ENCODE results near the gene CNN3.

CNN3 gene

GRCh38 chr1:94862718-94863117, 64.2 kb downstream of the CNN3 start:
- WGBS (ENCODE audit: insufficient coverage), result no CpG with 5 or more reads among the region's 2 CpGs
- Histone ChIP-seq H3K36me3 (ENCODE audit: control insufficient read depth in 4 of 4, insufficient read depth in 4 of 4, low read length in 3 of 4) (no peaks in the 10 kb centered on the region), H3K4me1 (ENCODE audit: control extremely low read depth in 1 of 4, control insufficient read depth in 4 of 4, insufficient read depth in 4 of 4, low read length in 3 of 4) (peaks cover 0 to 7% (median 0%) of the 10 kb centered on the region in 4 experiments), H3K9me3 (ENCODE audit: control extremely low read depth in 1 of 5, control insufficient read depth in 4 of 5, insufficient read depth in 2 of 5, low read depth in 1 of 5, low read length in 4 of 5) (no peaks in the 10 kb centered on the region), H3K4me3 (ENCODE audit: control insufficient read depth in 1 of 7, extremely low read depth in 1 of 7, insufficient read depth in 4 of 7, low read depth in 2 of 7, low read length in 6 of 7) (no peak overlapping the region), H3K27me3 (replicated peaks in 2 of 5; ENCODE audit: control insufficient read depth in 4 of 5, insufficient read depth in 5 of 5, low read length in 4 of 5) (peaks cover 0 to 14% (median 0%) of the 10 kb centered on the region in 5 experiments), H3K27ac (ENCODE audit: insufficient read depth in 1 of 2, low read depth in 1 of 2, low read length in 2 of 2, poor library complexity in 1 of 2, severe bottlenecking in 2 of 2) (no peak overlapping the region)
- ChIA-PET POLR2A (no interaction called here), CTCF (interaction anchor here (3.7 kb wide), 1 partner anchor 10 kb away, joined by 18 read pairs; no protein-coding TSS in a partner anchor)
- DNase-seq, result no peak

DNA sequence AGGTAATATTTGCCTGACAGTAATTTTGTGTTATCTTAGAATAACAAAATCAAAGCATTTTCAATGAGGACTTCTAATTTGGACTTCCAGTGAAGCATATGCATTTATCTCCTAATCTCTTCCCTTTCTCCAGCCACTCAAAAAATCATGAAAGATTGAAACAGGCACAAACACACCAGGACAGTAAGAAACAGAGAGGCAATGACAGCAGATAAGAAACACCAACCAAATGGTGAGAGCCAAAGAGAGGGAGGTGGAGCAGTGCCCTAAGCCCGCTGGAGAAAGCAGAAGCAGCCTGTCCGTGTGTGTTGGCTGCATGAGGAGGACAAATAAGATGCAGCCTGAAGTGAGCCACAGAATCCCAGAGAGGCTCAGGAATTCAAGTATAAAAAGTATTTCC, 67.7 kb downstream of the CNN3 start:
- peaks cover 0 to 17% (median 1%) of the 10 kb centered on the region in 4 experiments for H3K4me1 ChIP-seq (ENCODE audit: control extremely low read depth in 1 of 4, control insufficient read depth in 4 of 4, insufficient read depth in 4 of 4, low read length in 3 of 4)
- peak in 1 of 3 donors; percentile 9 for DNase-seq
- no peaks in the 10 kb centered on the region for H3K9me3 ChIP-seq (ENCODE audit: control extremely low read depth in 1 of 5, control insufficient read depth in 4 of 5, insufficient read depth in 2 of 5, low read depth in 1 of 5, low read length in 4 of 5)
- POLR2A ChIA-PET, result no interaction called here
- peaks cover 0 to 11% (median 0%) of the 10 kb centered on the region in 5 experiments for H3K27me3 ChIP-seq (replicated peaks in 2 of 5; ENCODE audit: control insufficient read depth in 4 of 5, insufficient read depth in 5 of 5, low read length in 4 of 5)
- WGBS (ENCODE audit: insufficient coverage), result 79% methylated on average over 2 of the region's 2 CpGs
- CTCF ChIA-PET, result interaction anchor here (0.8 to 1.5 kb wide), 4 partner anchors 15 to 184 kb away, joined by 3 to 5 read pairs (median 4); no protein-coding TSS in a partner anchor
- H3K4me3 ChIP-seq (ENCODE audit: control insufficient read depth in 1 of 7, extremely low read depth in 1 of 7, insufficient read depth in 4 of 7, low read depth in 2 of 7, low read length in 6 of 7), result no peak overlapping the region
- no peak overlapping the region for H3K27ac ChIP-seq (ENCODE audit: insufficient read depth in 1 of 2, low read depth in 1 of 2, low read length in 2 of 2, poor library complexity in 1 of 2, severe bottlenecking in 2 of 2)
- H3K36me3 ChIP-seq (ENCODE audit: control insufficient read depth in 4 of 4, insufficient read depth in 4 of 4, low read length in 3 of 4), result no peaks in the 10 kb centered on the region

DNA sequence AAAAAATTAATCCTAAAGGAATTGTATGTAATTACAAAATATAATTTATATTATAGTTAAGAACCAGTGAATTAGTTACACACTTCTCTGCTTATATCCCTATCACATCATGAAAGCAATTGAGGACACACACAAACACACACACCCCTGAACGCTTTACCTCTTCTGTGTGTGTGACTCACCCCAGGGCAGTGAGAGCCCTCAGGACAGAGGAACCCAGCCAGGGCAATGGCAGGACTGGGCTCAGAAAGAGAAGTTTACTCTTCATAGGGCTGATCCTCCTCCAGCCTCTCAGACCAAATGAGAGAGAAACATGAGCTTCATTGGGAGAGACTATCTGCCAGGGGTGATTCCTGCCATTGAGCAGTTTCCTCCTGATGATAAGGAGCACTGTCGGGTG, 68.6 kb downstream of the CNN3 start:
- Histone ChIP-seq H3K4me1 (ENCODE audit: control extremely low read depth in 1 of 4, control insufficient read depth in 4 of 4, insufficient read depth in 4 of 4, low read length in 3 of 4) (peaks cover 0 to 15% (median 1%) of the 10 kb centered on the region in 4 experiments), H3K36me3 (ENCODE audit: control insufficient read depth in 4 of 4, insufficient read depth in 4 of 4, low read length in 3 of 4) (no peaks in the 10 kb centered on the region), H3K27ac (ENCODE audit: insufficient read depth in 1 of 2, low read depth in 1 of 2, low read length in 2 of 2, poor library complexity in 1 of 2, severe bottlenecking in 2 of 2) (no peak overlapping the region), H3K9me3 (ENCODE audit: control extremely low read depth in 1 of 5, control insufficient read depth in 4 of 5, insufficient read depth in 2 of 5, low read depth in 1 of 5, low read length in 4 of 5) (no peaks in the 10 kb centered on the region), H3K27me3 (replicated peaks in 2 of 5; ENCODE audit: control insufficient read depth in 4 of 5, insufficient read depth in 5 of 5, low read length in 4 of 5) (peaks cover 0 to 14% (median 0%) of the 10 kb centered on the region in 5 experiments), H3K4me3 (ENCODE audit: control insufficient read depth in 1 of 7, extremely low read depth in 1 of 7, insufficient read depth in 4 of 7, low read depth in 2 of 7, low read length in 6 of 7) (no peak overlapping the region)
- WGBS (ENCODE audit: insufficient coverage), result no CpG with 5 or more reads among the region's 2 CpGs
- CTCF ChIA-PET, result interaction anchor here (1.1 to 1.6 kb wide), 3 partner anchors 183 to 187 kb away, joined by 3 to 4 read pairs (median 3); no protein-coding TSS in a partner anchor
- POLR2A ChIA-PET, result no interaction called here
- DNase-seq, result peak in 1 of 3 donors; percentile 15

DNA sequence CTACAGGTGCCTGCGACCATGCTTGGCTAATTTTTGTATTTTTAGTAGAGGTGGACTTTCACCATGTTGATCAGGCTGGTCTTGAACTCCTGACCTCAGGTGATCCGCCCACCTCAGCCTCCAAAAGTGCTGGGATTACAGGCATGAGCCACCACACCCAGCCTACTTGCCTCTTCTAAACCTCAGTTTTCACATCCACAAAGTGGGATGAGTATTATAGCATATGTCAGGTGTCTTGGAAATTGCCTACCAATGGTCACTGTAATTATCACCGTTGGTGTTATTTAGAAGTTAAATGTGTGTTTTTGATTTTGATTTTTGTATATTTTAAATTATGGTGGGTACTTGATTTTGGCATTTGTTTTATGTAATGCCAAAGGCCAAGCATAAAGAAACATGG, 70.0 kb downstream of the CNN3 start:
- Histone ChIP-seq H3K4me3 (ENCODE audit: control insufficient read depth in 1 of 7, extremely low read depth in 1 of 7, insufficient read depth in 4 of 7, low read depth in 2 of 7, low read length in 6 of 7) (no peak overlapping the region), H3K27me3 (replicated peaks in 2 of 5; ENCODE audit: control insufficient read depth in 4 of 5, insufficient read depth in 5 of 5, low read length in 4 of 5) (peaks cover 0 to 14% (median 0%) of the 10 kb centered on the region in 5 experiments), H3K36me3 (ENCODE audit: control insufficient read depth in 4 of 4, insufficient read depth in 4 of 4, low read length in 3 of 4) (no peaks in the 10 kb centered on the region), H3K27ac (ENCODE audit: insufficient read depth in 1 of 2, low read depth in 1 of 2, low read length in 2 of 2, poor library complexity in 1 of 2, severe bottlenecking in 2 of 2) (no peak overlapping the region), H3K9me3 (ENCODE audit: control extremely low read depth in 1 of 5, control insufficient read depth in 4 of 5, insufficient read depth in 2 of 5, low read depth in 1 of 5, low read length in 4 of 5) (no peaks in the 10 kb centered on the region), H3K4me1 (ENCODE audit: control extremely low read depth in 1 of 4, control insufficient read depth in 4 of 4, insufficient read depth in 4 of 4, low read length in 3 of 4) (peaks cover 0 to 12% (median 1%) of the 10 kb centered on the region in 4 experiments)
- ChIA-PET POLR2A (no interaction called here), CTCF (interaction anchor here (1.0 to 6.8 kb wide), 4 partner anchors 17 to 188 kb away, joined by 4 to 80 read pairs (median 39); no protein-coding TSS in a partner anchor)
- WGBS (ENCODE audit: insufficient coverage), result 100% methylated on average over 1 of the region's 3 CpGs
- DNase-seq, result no peak

GRCh38 chr1:94856004-94856403, 70.9 kb downstream of the CNN3 start:
- H3K27ac ChIP-seq (ENCODE audit: insufficient read depth in 1 of 2, low read depth in 1 of 2, low read length in 2 of 2, poor library complexity in 1 of 2, severe bottlenecking in 2 of 2), result no peak overlapping the region
- no CpG with 5 or more reads among the region's 5 CpGs for WGBS (ENCODE audit: insufficient coverage)

DNA sequence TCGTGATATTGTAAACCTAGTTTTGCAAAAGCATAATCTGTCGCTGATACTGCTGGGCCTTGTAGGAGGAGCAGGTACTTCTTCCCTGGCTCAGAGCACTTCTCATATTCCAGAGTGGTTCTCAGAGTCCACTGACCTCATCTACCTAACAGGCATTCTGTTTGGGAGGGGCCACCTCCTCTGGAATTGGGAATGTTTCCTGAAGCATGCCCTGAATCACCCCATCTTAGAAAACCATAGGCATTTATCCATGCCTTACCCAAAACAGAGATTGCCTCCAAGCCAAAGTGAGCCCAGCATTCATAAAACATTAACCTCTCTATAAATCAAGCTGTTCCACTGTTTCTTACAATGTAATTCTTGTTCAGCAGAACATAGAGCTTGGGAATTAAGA, 71.6 kb downstream of the CNN3 start:
- ChIA-PET CTCF (interaction anchor here (0.7 to 6.8 kb wide), 18 partner anchors 9 to 200 kb away, joined by 3 to 80 read pairs (median 4); no protein-coding TSS in a partner anchor), POLR2A (interaction anchor here (1.3 kb wide), 1 partner anchor 18 kb away, joined by 5 read pairs; no protein-coding TSS in a partner anchor)
- Histone ChIP-seq H3K4me1 (ENCODE audit: control extremely low read depth in 1 of 4, control insufficient read depth in 4 of 4, insufficient read depth in 4 of 4, low read length in 3 of 4) (peaks cover 0 to 12% (median 1%) of the 10 kb centered on the region in 4 experiments), H3K4me3 (ENCODE audit: control insufficient read depth in 1 of 7, extremely low read depth in 1 of 7, insufficient read depth in 4 of 7, low read depth in 2 of 7, low read length in 6 of 7) (no peak overlapping the region), H3K36me3 (ENCODE audit: control insufficient read depth in 4 of 4, insufficient read depth in 4 of 4, low read length in 3 of 4) (no peaks in the 10 kb centered on the region), H3K27me3 (replicated peaks in 2 of 5; ENCODE audit: control insufficient read depth in 4 of 5, insufficient read depth in 5 of 5, low read length in 4 of 5) (peaks cover 0 to 16% (median 0%) of the 10 kb centered on the region in 5 experiments), H3K9me3 (ENCODE audit: control extremely low read depth in 1 of 5, control insufficient read depth in 4 of 5, insufficient read depth in 2 of 5, low read depth in 1 of 5, low read length in 4 of 5) (no peaks in the 10 kb centered on the region), H3K27ac (ENCODE audit: insufficient read depth in 1 of 2, low read depth in 1 of 2, low read length in 2 of 2, poor library complexity in 1 of 2, severe bottlenecking in 2 of 2) (no peak overlapping the region)
- DNase-seq, result no peak
- WGBS (ENCODE audit: insufficient coverage), result 92% methylated on average over 2 of the region's 2 CpGs

More at GRCh38 chr1:94856004-94856403, 70.9 kb downstream of the CNN3 start:
- no peak for DNase-seq
- H3K4me1 ChIP-seq (ENCODE audit: control extremely low read depth in 1 of 4, control insufficient read depth in 4 of 4, insufficient read depth in 4 of 4, low read length in 3 of 4), result peaks cover 0 to 12% (median 1%) of the 10 kb centered on the region in 4 experiments
- POLR2A ChIA-PET, result no interaction called here
- no peak overlapping the region for H3K4me3 ChIP-seq (ENCODE audit: control insufficient read depth in 1 of 7, extremely low read depth in 1 of 7, insufficient read depth in 4 of 7, low read depth in 2 of 7, low read length in 6 of 7)
- peaks cover 0 to 15% (median 0%) of the 10 kb centered on the region in 5 experiments for H3K27me3 ChIP-seq (replicated peaks in 2 of 5; ENCODE audit: control insufficient read depth in 4 of 5, insufficient read depth in 5 of 5, low read length in 4 of 5)
- H3K9me3 ChIP-seq (ENCODE audit: control extremely low read depth in 1 of 5, control insufficient read depth in 4 of 5, insufficient read depth in 2 of 5, low read depth in 1 of 5, low read length in 4 of 5), result no peaks in the 10 kb centered on the region
- CTCF ChIA-PET, result interaction anchor here (0.8 to 6.8 kb wide), 9 partner anchors 9 to 189 kb away, joined by 3 to 80 read pairs (median 4); no protein-coding TSS in a partner anchor
- no peaks in the 10 kb centered on the region for H3K36me3 ChIP-seq (ENCODE audit: control insufficient read depth in 4 of 4, insufficient read depth in 4 of 4, low read length in 3 of 4)

All from common myeloid progenitor, CD34-positive (primary cell).